Pancreas (tissue), 10 donors: ENCODE results near the gene OCRL. TPM values are rescaled to one million over a fixed set of nuclear protein-coding genes. Genes with fewer than 3 reads are reported as not detected.
A peak's percentile ranks its signal among the peaks of the same experiment; 100 is the strongest.

Experiments
- ATAC-seq, 4 donors: fragments of 200-7000 bp; cut with Tn5 transposase; one replicate each; pipeline versions ENCODE4 v1.8.0 to v1.9.1; 2020; ENCODE audit warnings: mild to moderate bottlenecking in 4 of 4, moderate library complexity in 4 of 4
- DNase-seq, 6 donors: peaks; one replicate each; pipeline ENCODE4 v3.0.0-alpha.2; 2020
- FAIRE-seq: peaks from 2 replicates; lab custom pipeline; 2012; peaks lifted over from hg19 to GRCh38; lab: Jason Lieb, UNC
- H3K27ac ChIP-seq, 4 donors: fragments of 200-600 bp; sonication (generic); 1 replicate in 3 of 4; 2 replicates in 1 of 4; pipeline versions ENCODE4 v1.5.0 to v1.8.0; 2020
- H3K27me3 ChIP-seq, 4 donors: fragments of 200-600 bp; one replicate each; pipeline ENCODE4 v1.8.0; 2021
- H3K36me3 ChIP-seq, 3 donors: fragments of 200-600 bp; sonication (generic) in 1 of 3; one replicate each; pipeline versions ENCODE4 v1.5.0 to v1.8.0; 2020 to 2021
- H3K4me1 ChIP-seq, 3 donors: fragments of 200-600 bp; one replicate each; pipeline ENCODE4 v1.8.0; 2021
- H3K4me3 ChIP-seq, 4 donors: fragments of 200-600 bp; sonication (generic) in 2 of 4; one replicate each; pipeline versions ENCODE4 v1.5.0 to v1.8.0; 2020 to 2021
- H3K9me3 ChIP-seq, 4 donors: fragments of 200-600 bp; one replicate each; pipeline ENCODE4 v1.8.0; 2021
- CTCF ChIP-seq, 4 donors: fragments of 200-600 bp; sonication (generic) in 3 of 4; IDR thresholded peaks; one replicate each; pipeline versions ENCODE4 v1.5.0 to v1.8.0; 2021; ENCODE audit warnings: antibody characterized with exemption in 4 of 4
- WGBS, 2 donors: extraction: QIAGEN DNeasy Blood & Tissue Kit; methylation state at CpG; one replicate each; pipeline ENCODE4 v1.1.7; 2013; 5-methylcytosine and 5-hydroxymethylcytosine counted together
- intact Hi-C, 3 donors: fragments of 100-400 bp; cut with DNase I; formaldehyde crosslinking; loops; one replicate each; pipeline versions ENCODE4 v1.11.1 to v1.14.2; 2022
- polyA plus RNA-seq, 2 donors: library from polyadenylated mRNA; stranded (reverse); fragments of 200-250 nt; gene quantifications; one replicate each; pipeline ENCODE4 v1.2.3, GENCODE V29; 2013
- total RNA-seq, 6 donors: library from RNA; stranded (reverse); fragmentation: NEBNext Ultra II Directional in 4 of 6; extraction: Animal tissue kit (Norgen Biotek cat#: 25700) in 4 of 6; gene quantifications; one replicate each; pipeline versions ENCODE4 v1.2.1 to v1.2.4, GENCODE V29; 2021 to 2023
- donor health status: healthy with polysubstance abuse.
- donor health status: DM: no; HTN: no; CAD: no; lungs with moderate emphysema.
- donor health status: DM: no; HTN: no; CAD: no.
- donor health status: control.
- donor health status: control.
- donor health status: Bipolar disorder and iron deficiency.
- donor health status: DM: yes; HTN: yes; CAD: no.
- donor health status: DM: no; HTN: no; CAD: no.
- donor health status: DM: no; HTN: no; CAD: no.
- donor health status: DM: yes; HTN: yes; CAD: no.

Gene OCRL
- total and polyA plus RNA-seq, 8 donors = 6.9 to 16.2 (median 9.7) TPM

- Histone ChIP-seq H3K4me3 (no peak overlapping the region), H3K4me1 (peaks cover 0 to 3% (median 0%) of the 10 kb centered on the region in 3 donors), H3K27me3 (no peaks in the 10 kb centered on the region), H3K27ac (no peak overlapping the region), H3K9me3 (no peaks in the 10 kb centered on the region), H3K36me3 (no peaks in the 10 kb centered on the region)
- FAIRE-seq = no peak
- intact Hi-C loops = no loop called here
- TF ChIP-seq CTCF (IDR thresholded peaks at IDR 0.05) = no peak
- DNase-seq = no peak
- WGBS, 2 donors = 61 to 76% methylated on average over 3 of the region's 3 CpGs
- ATAC-seq = no peak
Measured at GRCh38 chrX:129524250-129524850, 15.7 kb upstream of the OCRL start.

DNA sequence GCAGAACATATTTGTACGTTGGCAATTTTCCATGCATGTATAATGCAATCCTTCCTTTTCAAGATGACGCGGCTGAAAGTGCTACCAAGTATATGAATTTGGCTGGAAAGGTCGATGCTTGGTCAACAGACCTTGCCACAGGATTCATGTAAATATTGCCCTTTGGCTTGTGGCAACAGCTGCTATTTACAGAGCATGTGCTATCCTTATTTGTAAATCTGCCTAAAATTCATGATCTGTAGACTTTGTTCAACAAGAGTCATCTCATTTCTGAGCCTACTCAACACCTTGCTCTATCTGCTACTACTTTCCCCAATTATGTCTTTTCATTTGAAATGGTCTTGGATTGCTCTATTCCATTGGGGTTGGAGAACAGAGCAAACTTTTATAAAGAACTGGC, 14.9 kb upstream of the OCRL start:
- no peak for TF ChIP-seq CTCF (IDR thresholded peaks at IDR 0.05)
- no peaks in the 10 kb centered on the region for H3K36me3 ChIP-seq
- H3K4me3 ChIP-seq = no peak overlapping the region
- intact Hi-C loops = no loop called here
- H3K27me3 ChIP-seq = no peaks in the 10 kb centered on the region
- ATAC-seq (peak in 1 of 4 donors; percentile 45), FAIRE-seq (no peak), DNase-seq (peak in 2 of 6 donors; percentile 4 to 9)
- 16 to 37% methylated on average over 4 of the region's 4 CpGs for WGBS, 2 donors
- peaks cover 0 to 3% (median 0%) of the 10 kb centered on the region in 3 donors for H3K4me1 ChIP-seq
- no peak overlapping the region for H3K27ac ChIP-seq
- H3K9me3 ChIP-seq = no peaks in the 10 kb centered on the region

GRCh38 chrX:129525896-129526295, 14.2 kb upstream of the OCRL start:
- Histone ChIP-seq H3K27me3 (no peaks in the 10 kb centered on the region), H3K4me3 (no peak overlapping the region), H3K27ac (no peak overlapping the region), H3K36me3 (no peaks in the 10 kb centered on the region), H3K9me3 (no peaks in the 10 kb centered on the region), H3K4me1 (peaks cover 0 to 3% (median 0%) of the 10 kb centered on the region in 3 donors)
- FAIRE-seq (no peak), ATAC-seq (no peak), DNase-seq (no peak)
- TF ChIP-seq CTCF (IDR thresholded peaks at IDR 0.05) = no peak
- intact Hi-C loops = no loop called here
- WGBS, 2 donors = 51 to 68% methylated on average over 3 of the region's 3 CpGs

DNA sequence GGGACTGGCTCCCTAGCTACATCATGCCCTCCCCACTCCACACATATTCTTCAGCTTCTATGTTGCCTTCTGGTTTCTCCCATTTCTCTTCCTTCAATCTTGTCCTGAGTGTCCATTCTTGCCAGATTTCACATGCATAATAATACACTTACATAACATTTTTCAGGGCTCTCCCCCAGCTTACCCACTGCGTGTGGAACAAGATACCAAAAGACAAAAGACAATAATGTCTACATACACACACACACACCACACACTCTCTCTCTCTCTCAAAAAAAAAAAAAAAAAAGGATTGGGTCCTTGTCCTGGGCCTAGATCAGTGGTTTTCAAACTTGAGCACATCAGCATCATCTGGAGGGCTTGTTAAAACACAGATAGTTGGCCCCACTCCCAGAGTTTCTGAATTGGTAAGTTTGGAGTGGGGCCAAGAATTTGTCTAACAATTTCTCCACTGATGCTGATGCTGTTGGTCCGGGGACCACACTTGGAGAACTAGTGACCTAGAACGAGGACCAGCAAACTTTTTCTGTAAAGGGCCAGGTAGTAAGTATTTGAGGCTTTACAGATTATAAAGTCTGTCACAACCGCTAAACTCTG, 10.3 kb upstream of the OCRL start:
- Histone ChIP-seq H3K4me1 (no peaks in the 10 kb centered on the region), H3K4me3 (no peak overlapping the region), H3K27me3 (no peaks in the 10 kb centered on the region), H3K9me3 (no peaks in the 10 kb centered on the region), H3K36me3 (no peaks in the 10 kb centered on the region), H3K27ac (no peak overlapping the region)
- DNase-seq (no peak), FAIRE-seq (no peak), ATAC-seq (no peak)
- no peak for TF ChIP-seq CTCF (IDR thresholded peaks at IDR 0.05)
- intact Hi-C loops = no loop called here
- WGBS, 2 donors = 65 to 66% methylated on average over 4 of the region's 4 CpGs

DNA sequence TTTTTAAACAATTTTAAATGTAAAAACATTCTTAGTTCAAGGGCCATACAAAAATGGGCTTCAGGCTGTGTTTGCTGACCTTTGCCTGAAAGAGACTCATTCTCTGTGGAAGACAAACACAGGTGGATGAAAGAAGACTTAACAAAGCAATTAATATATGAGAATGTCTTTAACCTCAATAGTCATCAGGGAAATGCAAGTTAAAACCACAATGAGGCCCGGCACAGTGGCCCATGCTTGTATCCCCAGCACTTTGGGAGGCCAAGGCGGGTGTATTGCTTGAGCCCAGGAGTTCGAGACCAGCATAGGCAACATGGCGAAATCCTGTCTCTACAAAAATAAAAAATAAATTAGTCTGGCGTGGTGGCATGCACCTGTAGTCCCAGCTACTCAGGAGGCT, 9.6 kb upstream of the OCRL start:
- ATAC-seq = no peak
- H3K9me3 ChIP-seq = no peaks in the 10 kb centered on the region
- no peak overlapping the region for H3K4me3 ChIP-seq
- no peaks in the 10 kb centered on the region for H3K4me1 ChIP-seq
- no peak for DNase-seq
- intact Hi-C loops = no loop called here
- WGBS, 2 donors = 75 to 89% methylated on average over 5 of the region's 5 CpGs
- no peak for TF ChIP-seq CTCF (IDR thresholded peaks at IDR 0.05)
- no peaks in the 10 kb centered on the region for H3K36me3 ChIP-seq
- FAIRE-seq = no peak
- no peak overlapping the region for H3K27ac ChIP-seq
- H3K27me3 ChIP-seq = no peaks in the 10 kb centered on the region
